Ishikawa (cell line): ENCODE results near the gene RABGAP1.

Experiments used
- CEBPB ChIP-seq: IDR thresholded peaks from 2 replicates; pipeline ENCODE4 v1.6.1; 2012
- CREB1 ChIP-seq: IDR thresholded peaks from 2 replicates; pipeline ENCODE4 v1.6.1; 2012; ENCODE audit warnings: low read depth
- EGR1 ChIP-seq: IDR thresholded peaks from 2 replicates; pipeline ENCODE4 v1.6.1; 2012
- EP300 ChIP-seq: IDR thresholded peaks from 2 replicates; pipeline ENCODE4 v1.6.1; 2012; ENCODE audit warnings: borderline replicate concordance
- FOXM1 ChIP-seq: IDR thresholded peaks from 2 replicates; pipeline ENCODE4 v1.6.1; 2012; ENCODE audit warnings: low read depth, borderline replicate concordance
- RAD21 ChIP-seq: IDR thresholded peaks from 2 replicates; pipeline ENCODE4 v1.6.1; 2012; ENCODE audit warnings: low read depth
- TAF1 ChIP-seq: IDR thresholded peaks from 2 replicates; pipeline ENCODE4 v1.6.1; 2012; ENCODE audit warnings: low read depth, mild to moderate bottlenecking
- TCF12 ChIP-seq: IDR thresholded peaks from 2 replicates; pipeline ENCODE4 v1.6.1; 2012; ENCODE audit warnings: low read depth
- TEAD4 ChIP-seq: IDR thresholded peaks from 2 replicates; pipeline ENCODE4 v1.6.1; 2012
- USF1 ChIP-seq: IDR thresholded peaks from 2 replicates; pipeline ENCODE4 v1.6.1; 2012
- YY1 ChIP-seq: IDR thresholded peaks from 2 replicates; pipeline ENCODE4 v1.6.1; 2012; ENCODE audit warnings: low read depth
- ZBTB7A ChIP-seq: IDR thresholded peaks from 2 replicates; pipeline ENCODE4 v1.6.1; 2012; ENCODE audit warnings: low read depth
- TF ChIP-seq, protein P1 (sequence below): IDR thresholded peaks from 2 replicates; pipeline ENCODE4 v1.6.1; 2012
- TF ChIP-seq, protein P2 (sequence below): IDR thresholded peaks from 2 replicates; pipeline ENCODE4 v1.6.1; 2012; ENCODE audit warnings: low read depth, mild to moderate bottlenecking

GRCh38 chr9:123111427-123112014 is 170.7 kb downstream of the RABGAP1 start:
- TF ChIP-seq RAD21 (no peak), TCF12 (no peak), EP300 (no peak), CREB1 (no peak), ZBTB7A (no peak), TEAD4 (no peak), YY1 (no peak), TAF1 (no peak), EGR1 (no peak), USF1 (no peak), FOXM1 (no peak), CEBPB (no peak)
- TF ChIP-seq, protein P1, sequence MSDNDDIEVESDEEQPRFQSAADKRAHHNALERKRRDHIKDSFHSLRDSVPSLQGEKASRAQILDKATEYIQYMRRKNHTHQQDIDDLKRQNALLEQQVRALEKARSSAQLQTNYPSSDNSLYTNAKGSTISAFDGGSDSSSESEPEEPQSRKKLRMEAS: no peak
- TF ChIP-seq, protein P2, sequence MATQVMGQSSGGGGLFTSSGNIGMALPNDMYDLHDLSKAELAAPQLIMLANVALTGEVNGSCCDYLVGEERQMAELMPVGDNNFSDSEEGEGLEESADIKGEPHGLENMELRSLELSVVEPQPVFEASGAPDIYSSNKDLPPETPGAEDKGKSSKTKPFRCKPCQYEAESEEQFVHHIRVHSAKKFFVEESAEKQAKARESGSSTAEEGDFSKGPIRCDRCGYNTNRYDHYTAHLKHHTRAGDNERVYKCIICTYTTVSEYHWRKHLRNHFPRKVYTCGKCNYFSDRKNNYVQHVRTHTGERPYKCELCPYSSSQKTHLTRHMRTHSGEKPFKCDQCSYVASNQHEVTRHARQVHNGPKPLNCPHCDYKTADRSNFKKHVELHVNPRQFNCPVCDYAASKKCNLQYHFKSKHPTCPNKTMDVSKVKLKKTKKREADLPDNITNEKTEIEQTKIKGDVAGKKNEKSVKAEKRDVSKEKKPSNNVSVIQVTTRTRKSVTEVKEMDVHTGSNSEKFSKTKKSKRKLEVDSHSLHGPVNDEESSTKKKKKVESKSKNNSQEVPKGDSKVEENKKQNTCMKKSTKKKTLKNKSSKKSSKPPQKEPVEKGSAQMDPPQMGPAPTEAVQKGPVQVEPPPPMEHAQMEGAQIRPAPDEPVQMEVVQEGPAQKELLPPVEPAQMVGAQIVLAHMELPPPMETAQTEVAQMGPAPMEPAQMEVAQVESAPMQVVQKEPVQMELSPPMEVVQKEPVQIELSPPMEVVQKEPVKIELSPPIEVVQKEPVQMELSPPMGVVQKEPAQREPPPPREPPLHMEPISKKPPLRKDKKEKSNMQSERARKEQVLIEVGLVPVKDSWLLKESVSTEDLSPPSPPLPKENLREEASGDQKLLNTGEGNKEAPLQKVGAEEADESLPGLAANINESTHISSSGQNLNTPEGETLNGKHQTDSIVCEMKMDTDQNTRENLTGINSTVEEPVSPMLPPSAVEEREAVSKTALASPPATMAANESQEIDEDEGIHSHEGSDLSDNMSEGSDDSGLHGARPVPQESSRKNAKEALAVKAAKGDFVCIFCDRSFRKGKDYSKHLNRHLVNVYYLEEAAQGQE: no peak
